H9 (cell line): ENCODE data around the gene ENO1. TPM values are rescaled to one million over a fixed set of nuclear protein-coding genes. Genes with fewer than 3 reads are reported as not detected.
"Not testable (repeated sequence)": the region's sequence is repeated elsewhere in the genome, so short reads cannot be mapped to it uniquely, and the experiment has no call there.

Experiments used
- DNase-seq: peaks from one replicate; pipeline ENCODE4 v3.0.0-alpha.2; 2017
- H2AFZ ChIP-seq: one replicate; pipeline ENCODE4 v1.6.1; 2013; ENCODE audit warnings: mild to moderate bottlenecking, low read length, control low read depth, moderate library complexity
- H2AK5ac ChIP-seq: 2 replicates; pipeline ENCODE4 v1.6.1; 2013; ENCODE audit warnings: low read length, control low read depth, mixed read lengths; ENCODE audit not compliant: insufficient read length
- H2BK120ac ChIP-seq: one replicate; pipeline ENCODE4 v1.6.1; 2013; ENCODE audit warnings: low read depth, mild to moderate bottlenecking, low read length, control low read depth, inconsistent platforms; ENCODE audit not compliant: poor library complexity, severe bottlenecking
- H2BK12ac ChIP-seq: 2 replicates; pipeline ENCODE4 v1.6.1; 2013; ENCODE audit warnings: low read length, control low read depth, mixed read lengths, low read depth; ENCODE audit not compliant: insufficient read length
- H2BK15ac ChIP-seq: 2 replicates; pipeline ENCODE4 v1.6.1; 2013; ENCODE audit warnings: low read depth, low read length, control low read depth
- H2BK20ac ChIP-seq: one replicate; pipeline ENCODE4 v1.6.1; 2013; ENCODE audit warnings: low read depth, mild to moderate bottlenecking, low read length, control low read depth, inconsistent platforms; ENCODE audit not compliant: poor library complexity, severe bottlenecking
- H2BK5ac ChIP-seq: 2 replicates; pipeline ENCODE4 v1.6.1; 2013; ENCODE audit warnings: low read length, control low read depth, mixed read lengths; ENCODE audit not compliant: insufficient read length
- H3K14ac ChIP-seq: 2 replicates; pipeline ENCODE4 v1.6.1; 2013; ENCODE audit warnings: low read length, control low read depth; ENCODE audit not compliant: insufficient read depth
- H3K18ac ChIP-seq: 2 replicates; pipeline ENCODE4 v1.6.1; 2013; ENCODE audit warnings: low read depth, mild to moderate bottlenecking, mixed read lengths, low read length, control low read depth; ENCODE audit not compliant: insufficient read length
- H3K23ac ChIP-seq: 2 replicates; pipeline ENCODE4 v1.6.1; 2013; ENCODE audit warnings: low read length, control low read depth, mixed read lengths, low read depth; ENCODE audit not compliant: insufficient read length
- H3K23me2 ChIP-seq: 2 replicates; pipeline ENCODE4 v1.6.1; 2013; ENCODE audit warnings: low read depth, mild to moderate bottlenecking, mixed read lengths, low read length, control low read depth; ENCODE audit not compliant: insufficient read length, poor library complexity, severe bottlenecking
- H3K27ac ChIP-seq: 2 replicates; pipeline ENCODE4 v1.5.1; 2013; ENCODE audit warnings: low read length, control low read depth, mixed read lengths, low read depth; ENCODE audit not compliant: insufficient read length
- H3K27me3 ChIP-seq: 2 replicates; pipeline ENCODE4 v1.6.1; 2013; ENCODE audit warnings: low read length, control low read depth, inconsistent platforms; ENCODE audit not compliant: insufficient read depth
- H3K4ac ChIP-seq: 2 replicates; pipeline ENCODE4 v1.6.1; 2013; ENCODE audit warnings: low read depth, mild to moderate bottlenecking, control low read depth, inconsistent platforms, low read length, moderate library complexity
- H3K4me1 ChIP-seq: 2 replicates; pipeline ENCODE4 v1.6.1; 2013; ENCODE audit warnings: low read length, control low read depth, inconsistent platforms; ENCODE audit not compliant: insufficient read depth
- H3K4me2 ChIP-seq: 2 replicates; pipeline ENCODE4 v1.6.1; 2013; ENCODE audit warnings: low read length, control low read depth, mixed read lengths; ENCODE audit not compliant: insufficient read length, insufficient read depth
- H3K56ac ChIP-seq: 2 replicates; pipeline ENCODE4 v1.6.1; 2013; ENCODE audit warnings: low read depth, mild to moderate bottlenecking, mixed read lengths, low read length, control low read depth; ENCODE audit not compliant: insufficient read length
- H3K79me1 ChIP-seq: 2 replicates; pipeline ENCODE4 v1.6.1; 2013; ENCODE audit warnings: low read depth, mild to moderate bottlenecking, moderate library complexity, low read length, control low read depth, inconsistent platforms; ENCODE audit not compliant: insufficient read depth, poor library complexity, severe bottlenecking
- H3K79me2 ChIP-seq: 2 replicates; pipeline ENCODE4 v1.6.1; 2013; ENCODE audit warnings: low read length, control low read depth, inconsistent platforms; ENCODE audit not compliant: insufficient read depth
- H3K9ac ChIP-seq: 2 replicates; pipeline ENCODE4 v1.6.1; 2013; ENCODE audit warnings: low read length, control low read depth, mixed read lengths; ENCODE audit not compliant: insufficient read length; ENCODE audit errors: extremely low read depth
- H3K9me3 ChIP-seq: one replicate; pipeline ENCODE4 v1.6.1; 2013; ENCODE audit warnings: low read depth, low read length, inconsistent platforms; ENCODE audit not compliant: control insufficient read depth
- H3T11ph ChIP-seq: one replicate; pipeline ENCODE4 v1.6.1; 2013; ENCODE audit warnings: mild to moderate bottlenecking, low read length, control low read depth, inconsistent platforms
- H4K20me1 ChIP-seq: one replicate; pipeline ENCODE4 v1.6.1; 2013; ENCODE audit not compliant: control insufficient read depth, insufficient read length, insufficient read depth
- H4K5ac ChIP-seq: 2 replicates; pipeline ENCODE4 v1.6.1; 2013; ENCODE audit warnings: low read depth, mild to moderate bottlenecking, mixed read lengths, low read length, control low read depth; ENCODE audit not compliant: insufficient read length
- H4K8ac ChIP-seq: replicated peaks from 2 replicates; pipeline ENCODE4 v1.6.1; 2013; ENCODE audit warnings: low read length, control low read depth, mixed read lengths, low read depth; ENCODE audit not compliant: insufficient read length
- H4K91ac ChIP-seq: 2 replicates; pipeline ENCODE4 v1.6.1; 2013; ENCODE audit warnings: low read depth, mild to moderate bottlenecking, moderate library complexity, mixed read lengths, low read length, control low read depth; ENCODE audit not compliant: insufficient read length
- H3K27ac Mint-ChIP-seq, 3 experiments: 2 replicates in 2 of 3; 3 replicates in 1 of 3; pipeline ENCODE4 v1.8.0; 2020 to 2021; ENCODE audit warnings: mixed read lengths in 3 of 3, mild to moderate bottlenecking in 1 of 3, moderate library complexity in 1 of 3
- H3K27me3 Mint-ChIP-seq: 2 replicates; pipeline ENCODE4 v1.8.0; 2021; ENCODE audit warnings: low read depth, mild to moderate bottlenecking, moderate library complexity, mixed read lengths
- H3K36me3 Mint-ChIP-seq, 3 experiments: 2 replicates in 2 of 3; 3 replicates in 1 of 3; pipeline ENCODE4 v1.8.0; 2020 to 2021; ENCODE audit warnings: low read depth in 3 of 3, mixed read lengths in 3 of 3; ENCODE audit not compliant: insufficient read depth in 1 of 3
- H3K4me1 Mint-ChIP-seq, 2 experiments: 2 replicates each; pipeline ENCODE4 v1.8.0; 2020; ENCODE audit warnings: mixed read lengths in 2 of 2
- H3K4me3 Mint-ChIP-seq, 2 experiments: 2 replicates in 1 of 2; 3 replicates in 1 of 2; pipeline ENCODE4 v1.8.0; 2020 to 2021; ENCODE audit warnings: mild to moderate bottlenecking in 2 of 2, mixed read lengths in 2 of 2, moderate library complexity in 1 of 2
- H3K9me3 Mint-ChIP-seq, 2 experiments: 2 replicates in 1 of 2; 3 replicates in 1 of 2; pipeline ENCODE4 v1.8.0; 2020; ENCODE audit warnings: mild to moderate bottlenecking in 2 of 2, mixed read lengths in 2 of 2, moderate library complexity in 1 of 2
- WGBS: extraction: QIAGEN DNeasy Blood & Tissue Kit; methylation state at CpG from one replicate; pipeline ENCODE4 v1.1.7; 2013; ENCODE audit warnings: missing lambda C conversion rate, low lambda C conversion rate, mixed read lengths; ENCODE audit not compliant: insufficient read length; ENCODE audit errors: extremely low coverage; 5-methylcytosine and 5-hydroxymethylcytosine counted together
- total RNA-seq: library from RNA; stranded (reverse); gene quantifications from 2 replicates; pipeline ENCODE4 v1.2.1, GENCODE V29; 2021

The ENO1 gene
- total RNA-seq, 1 experiment from 2014 or later = 1,781 TPM

DNA sequence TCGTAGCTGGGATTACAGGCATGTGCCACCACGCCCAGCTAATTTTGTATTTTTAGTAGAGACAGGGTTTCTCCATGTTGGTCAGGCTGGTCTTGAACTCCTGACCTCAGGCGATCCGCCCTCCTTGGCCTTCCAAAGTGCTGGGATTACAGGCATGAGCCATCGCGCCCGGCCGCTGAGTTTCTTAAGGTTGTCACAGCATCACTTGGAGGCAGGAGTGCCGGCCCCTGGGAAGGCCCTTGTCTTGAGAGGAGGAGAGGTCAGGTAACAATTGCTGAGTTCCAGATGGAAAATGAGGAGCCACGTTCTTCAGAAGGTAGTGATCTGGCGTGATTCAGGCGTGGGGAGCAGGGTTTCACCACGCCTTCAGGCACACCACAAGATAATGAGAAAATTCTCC lies 5.6 kb upstream of the ENO1 start:
- Mint-ChIP-seq H3K27me3 (peaks cover 50% of the 10 kb centered on the region), H3K4me1 (peaks cover 27 to 34% of the 10 kb centered on the region in 2 experiments)
- not testable (repeated sequence) for H2AFZ ChIP-seq, H3K9me3 Mint-ChIP-seq, H3K4ac ChIP-seq, H3K36me3 Mint-ChIP-seq, H3K4me3 Mint-ChIP-seq, H3K18ac ChIP-seq, H2BK5ac ChIP-seq, H3K27ac ChIP-seq, H2BK15ac ChIP-seq, H2AK5ac ChIP-seq, H3T11ph ChIP-seq, H3K27me3 ChIP-seq, H3K27ac Mint-ChIP-seq, H3K14ac ChIP-seq, DNase-seq, H2BK12ac ChIP-seq, H4K5ac ChIP-seq, H4K91ac ChIP-seq, H3K56ac ChIP-seq, H3K79me1 ChIP-seq, H3K9me3 ChIP-seq, H2BK120ac ChIP-seq, H3K4me1 ChIP-seq, H3K9ac ChIP-seq, H3K23me2 ChIP-seq, H4K20me1 ChIP-seq, H3K23ac ChIP-seq, H2BK20ac ChIP-seq, H3K79me2 ChIP-seq, H3K4me2 ChIP-seq, H4K8ac ChIP-seq
- WGBS = no CpG with 5 or more reads among the region's 13 CpGs
